K562 (cell line): ENCODE measurements around the gene PPP1R12C. TPM values are rescaled to one million over a fixed set of nuclear protein-coding genes. Genes with fewer than 3 reads are reported as not detected.

Experiments
- ADNP ChIP-seq: fragments of 200-800 bp; sonication (Bioruptor generic); IDR thresholded peaks from 2 replicates; pipeline ENCODE4 v1.6.1; 2016; ENCODE audit warnings: missing genetic modification characterization, missing compliant biosample characterization
- CBFA2T2 ChIP-seq: fragments of 450-650 bp; conservative IDR thresholded peaks from 2 replicates; pipeline ENCODE4 v1.6.1; 2017; ENCODE audit warnings: mild to moderate bottlenecking
- CBX2 ChIP-seq: fragments of 200-600 bp; sonication (generic); IDR thresholded peaks from one replicate; pipeline ENCODE4 v1.6.1; 2012; ENCODE audit warnings: mild to moderate bottlenecking, low read length, inconsistent platforms; ENCODE audit not compliant: insufficient read depth, poor library complexity, severe bottlenecking
- CBX5 ChIP-seq: IDR thresholded peaks from 2 replicates; pipeline ENCODE4 v1.6.1; 2014; ENCODE audit warnings: low read depth, borderline replicate concordance
- CHCHD3 ChIP-seq: fragments of 250-450 bp; sonication (Bioruptor Pico); IDR thresholded peaks from 2 replicates; pipeline ENCODE4 v2.1.2; 2022; ENCODE audit warnings: mild to moderate bottlenecking
- CTBP1 ChIP-seq: fragments of 450-650 bp; IDR thresholded peaks from 2 replicates; pipeline ENCODE4 v1.6.1; 2016; ENCODE audit warnings: borderline replicate concordance
- HDAC2 ChIP-seq: fragments of 450-650 bp; IDR thresholded peaks from 2 replicates; pipeline ENCODE4 v1.6.1; 2016; ENCODE audit warnings: mild to moderate bottlenecking
- JUND ChIP-seq, 2 experiments: IDR thresholded peaks; 2 replicates in 1 of 2; 3 replicates in 1 of 2; pipeline ENCODE4 v1.6.1; 2011; ENCODE audit warnings: borderline replicate concordance in 2 of 2, low read depth in 2 of 2, low read length in 2 of 2, improper control_type of control experiment in 1 of 2, missing biosample characterization in 1 of 2, missing genetic modification characterization in 1 of 2, missing genetic modification reagents in 1 of 2
- LEF1 ChIP-seq: fragments of 450-650 bp; IDR thresholded peaks from 2 replicates; pipeline ENCODE4 v1.6.1; 2016; ENCODE audit warnings: mild to moderate bottlenecking
- POLR2A ChIP-seq: fragments of 450-650 bp; conservative IDR thresholded peaks from 2 replicates; pipeline ENCODE4 v1.6.1; 2016
- POLR2AphosphoS2 ChIP-seq: IDR thresholded peaks from 2 replicates; pipeline ENCODE4 v1.6.1; 2012; ENCODE audit warnings: low read length, improper control_type of control experiment
- RBFOX2 ChIP-seq: fragments of 200-400 bp; formaldehyde crosslinking; IDR thresholded peaks from 2 replicates; pipeline ENCODE4 v1.6.1; 2017; ENCODE audit warnings: low read depth, mild to moderate bottlenecking, low read length, moderate library complexity
- RBM22 ChIP-seq: fragments of 200-400 bp; formaldehyde crosslinking; IDR thresholded peaks from 2 replicates; pipeline ENCODE4 v1.6.1; 2018; ENCODE audit warnings: low read length, low read depth; ENCODE audit not compliant: poor library complexity, severe bottlenecking
- RHOXF2B ChIP-seq: fragments of 250-450 bp; sonication (Bioruptor Pico); conservative IDR thresholded peaks from 2 replicates; pipeline ENCODE4 v1.5.1; 2021
- SMAD4 ChIP-seq: fragments of 250-450 bp; sonication (Bioruptor Pico); conservative IDR thresholded peaks from 2 replicates; pipeline ENCODE4 v1.8.0; 2021; ENCODE audit warnings: inconsistent platforms, mild to moderate bottlenecking, moderate library complexity
- SMARCA5 ChIP-seq: fragments of 450-650 bp; IDR thresholded peaks from 2 replicates; pipeline ENCODE4 v1.6.1; 2016
- ZBTB7A ChIP-seq: IDR thresholded peaks from 2 replicates; pipeline ENCODE4 v1.6.1; 2011; ENCODE audit warnings: low read depth, mild to moderate bottlenecking, low read length, moderate library complexity, borderline replicate concordance; ENCODE audit not compliant: control insufficient read depth
- ZNF830 ChIP-seq: fragments of 250-450 bp; sonication (Bioruptor Pico); IDR thresholded peaks from 2 replicates; pipeline ENCODE4 v1.5.0; 2021; ENCODE audit warnings: mild to moderate bottlenecking
- polyA plus RNA-seq, 8 experiments: library from polyadenylated mRNA; depleted of rRNA in 4 of 8; stranded (reverse) in 5 of 8; unstranded in 3 of 8; fragments of >200 nt; fragmentation: Nextera tagmentation in 2 of 8; fragmentation: Illumina TruSeq in 1 of 8; extraction: Ambion mirVana in 2 of 8; extraction: Trizol in 1 of 8; gene quantifications; 2 replicates each; pipeline versions ENCODE4 v1.2.1 to v1.2.3, GENCODE V29; 2011 to 2014; ENCODE audit warnings: inconsistent platforms in 1 of 8, missing spikeins in 1 of 8
- total RNA-seq, 7 experiments: library from RNA; depleted of rRNA in 6 of 7; stranded (reverse); fragments of >200 nt in 6 of 7; fragmentation: Illumina TruSeq in 2 of 7; extraction: Trizol in 2 of 7; gene quantifications; 2 replicates each; pipeline versions ENCODE4 v1.2.1 to v1.2.3, GENCODE V29; 2011 to 2021; ENCODE audit warnings: low replicate concordance in 1 of 7
- TF ChIP-seq, protein P1 (sequence below), 2 experiments: fragments of 450-650 bp in 1 of 2; sonication (generic) in 1 of 2; formaldehyde crosslinking in 1 of 2; IDR thresholded peaks in 1 of 2; conservative IDR thresholded peaks in 1 of 2; 2 replicates each; pipeline versions ENCODE4 v1.6.1 to v1.8.1; 2016 to 2023; ENCODE audit warnings: mild to moderate bottlenecking in 2 of 2, moderate library complexity in 2 of 2, inconsistent platforms in 1 of 2, missing genetic modification reagents in 1 of 2
- TF ChIP-seq, protein P2 (sequence below): fragments of 450-650 bp; IDR thresholded peaks from 2 replicates; pipeline ENCODE4 v1.6.1; 2016; ENCODE audit warnings: low read depth

The PPP1R12C gene
- total and polyA plus RNA-seq, 9 of the 15 experiments (the other 6 are each of a cell fraction or from before 2014, with no cell fraction given) = 1.8 to 136 (median 33.7) TPM

DNA sequence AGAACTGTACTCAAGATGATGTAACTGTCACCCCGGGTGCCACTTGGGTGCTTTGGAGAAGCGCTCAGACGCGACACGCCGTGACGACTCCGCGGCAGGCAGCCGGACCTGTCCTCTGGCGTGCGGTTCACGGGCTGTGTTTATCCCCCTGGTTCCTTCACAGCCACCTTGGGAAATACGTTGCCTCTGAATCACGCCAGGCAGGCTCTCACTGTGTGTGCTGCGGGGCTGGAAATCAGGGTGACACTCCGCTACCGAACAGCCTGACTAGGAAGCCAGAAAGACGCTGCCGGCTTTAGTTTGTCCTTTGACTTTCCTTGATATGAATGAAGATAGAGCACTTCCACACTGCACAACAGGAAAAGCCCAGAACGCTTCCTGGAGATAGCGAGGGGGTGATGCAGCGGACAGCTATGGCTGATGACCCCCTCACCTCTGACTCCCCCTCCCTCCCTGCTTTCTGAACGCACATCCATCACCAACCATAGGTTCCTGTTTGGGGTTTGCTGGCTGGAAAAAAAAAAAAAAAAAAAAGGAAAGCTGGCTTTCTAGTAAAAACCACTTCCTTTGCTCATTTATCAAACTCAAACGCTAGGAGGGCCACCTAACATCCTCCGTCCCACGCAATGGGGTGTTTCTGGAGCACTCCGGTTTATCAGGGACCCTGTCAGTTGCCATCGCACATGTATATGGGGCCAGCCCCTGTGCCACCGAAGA is 75.7 kb downstream of the PPP1R12C start (continued):
- TF ChIP-seq ZNF830 (CRISPR knock-in tag) (no peak), HDAC2 (peak; percentile 78), POLR2A (peak; percentile 65; the same call in 1 of the 2 replicates), RHOXF2B (CRISPR knock-in tag) (no peak), CHCHD3 (CRISPR knock-in tag) (no peak), SMARCA5 (no peak), RBM22 (peak; percentile 55), CBFA2T2 (peak; percentile 53), CBX2 (no peak), ZBTB7A (peak; percentile 44; the same call in 1 of the 2 replicates), SMAD4 (peak; percentile 64; the same call in 1 of the 2 replicates), RBFOX2 (peak; percentile 74), CTBP1 (peak; percentile 50; the same call in 1 of the 2 replicates), CBX5 (no peak), ADNP (tag) (no peak), POLR2AphosphoS2 (peak; percentile 68; the same call in 1 of the 2 replicates), JUND (IDR thresholded peaks at IDR 0.05; ENCODE audit: borderline replicate concordance, low read depth, low read length) (peak; percentile 53), JUND (tag; IDR thresholded peaks at IDR 0.05; ENCODE audit: borderline replicate concordance, low read depth, low read length) (no peak; the same call in 2 of the 3 replicates), LEF1 (no peak; the same call in 1 of the 2 replicates)
- TF ChIP-seq, protein P1, sequence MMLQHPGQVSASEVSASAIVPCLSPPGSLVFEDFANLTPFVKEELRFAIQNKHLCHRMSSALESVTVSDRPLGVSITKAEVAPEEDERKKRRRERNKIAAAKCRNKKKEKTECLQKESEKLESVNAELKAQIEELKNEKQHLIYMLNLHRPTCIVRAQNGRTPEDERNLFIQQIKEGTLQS (IDR thresholded peaks at IDR 0.05) = peak; percentile 48; the same call in 1 of the 2 replicates
- TF ChIP-seq, protein P1 (CRISPR knock-in tag; conservative IDR thresholded peaks at IDR 0.05) = no peak
- TF ChIP-seq, protein P2, sequence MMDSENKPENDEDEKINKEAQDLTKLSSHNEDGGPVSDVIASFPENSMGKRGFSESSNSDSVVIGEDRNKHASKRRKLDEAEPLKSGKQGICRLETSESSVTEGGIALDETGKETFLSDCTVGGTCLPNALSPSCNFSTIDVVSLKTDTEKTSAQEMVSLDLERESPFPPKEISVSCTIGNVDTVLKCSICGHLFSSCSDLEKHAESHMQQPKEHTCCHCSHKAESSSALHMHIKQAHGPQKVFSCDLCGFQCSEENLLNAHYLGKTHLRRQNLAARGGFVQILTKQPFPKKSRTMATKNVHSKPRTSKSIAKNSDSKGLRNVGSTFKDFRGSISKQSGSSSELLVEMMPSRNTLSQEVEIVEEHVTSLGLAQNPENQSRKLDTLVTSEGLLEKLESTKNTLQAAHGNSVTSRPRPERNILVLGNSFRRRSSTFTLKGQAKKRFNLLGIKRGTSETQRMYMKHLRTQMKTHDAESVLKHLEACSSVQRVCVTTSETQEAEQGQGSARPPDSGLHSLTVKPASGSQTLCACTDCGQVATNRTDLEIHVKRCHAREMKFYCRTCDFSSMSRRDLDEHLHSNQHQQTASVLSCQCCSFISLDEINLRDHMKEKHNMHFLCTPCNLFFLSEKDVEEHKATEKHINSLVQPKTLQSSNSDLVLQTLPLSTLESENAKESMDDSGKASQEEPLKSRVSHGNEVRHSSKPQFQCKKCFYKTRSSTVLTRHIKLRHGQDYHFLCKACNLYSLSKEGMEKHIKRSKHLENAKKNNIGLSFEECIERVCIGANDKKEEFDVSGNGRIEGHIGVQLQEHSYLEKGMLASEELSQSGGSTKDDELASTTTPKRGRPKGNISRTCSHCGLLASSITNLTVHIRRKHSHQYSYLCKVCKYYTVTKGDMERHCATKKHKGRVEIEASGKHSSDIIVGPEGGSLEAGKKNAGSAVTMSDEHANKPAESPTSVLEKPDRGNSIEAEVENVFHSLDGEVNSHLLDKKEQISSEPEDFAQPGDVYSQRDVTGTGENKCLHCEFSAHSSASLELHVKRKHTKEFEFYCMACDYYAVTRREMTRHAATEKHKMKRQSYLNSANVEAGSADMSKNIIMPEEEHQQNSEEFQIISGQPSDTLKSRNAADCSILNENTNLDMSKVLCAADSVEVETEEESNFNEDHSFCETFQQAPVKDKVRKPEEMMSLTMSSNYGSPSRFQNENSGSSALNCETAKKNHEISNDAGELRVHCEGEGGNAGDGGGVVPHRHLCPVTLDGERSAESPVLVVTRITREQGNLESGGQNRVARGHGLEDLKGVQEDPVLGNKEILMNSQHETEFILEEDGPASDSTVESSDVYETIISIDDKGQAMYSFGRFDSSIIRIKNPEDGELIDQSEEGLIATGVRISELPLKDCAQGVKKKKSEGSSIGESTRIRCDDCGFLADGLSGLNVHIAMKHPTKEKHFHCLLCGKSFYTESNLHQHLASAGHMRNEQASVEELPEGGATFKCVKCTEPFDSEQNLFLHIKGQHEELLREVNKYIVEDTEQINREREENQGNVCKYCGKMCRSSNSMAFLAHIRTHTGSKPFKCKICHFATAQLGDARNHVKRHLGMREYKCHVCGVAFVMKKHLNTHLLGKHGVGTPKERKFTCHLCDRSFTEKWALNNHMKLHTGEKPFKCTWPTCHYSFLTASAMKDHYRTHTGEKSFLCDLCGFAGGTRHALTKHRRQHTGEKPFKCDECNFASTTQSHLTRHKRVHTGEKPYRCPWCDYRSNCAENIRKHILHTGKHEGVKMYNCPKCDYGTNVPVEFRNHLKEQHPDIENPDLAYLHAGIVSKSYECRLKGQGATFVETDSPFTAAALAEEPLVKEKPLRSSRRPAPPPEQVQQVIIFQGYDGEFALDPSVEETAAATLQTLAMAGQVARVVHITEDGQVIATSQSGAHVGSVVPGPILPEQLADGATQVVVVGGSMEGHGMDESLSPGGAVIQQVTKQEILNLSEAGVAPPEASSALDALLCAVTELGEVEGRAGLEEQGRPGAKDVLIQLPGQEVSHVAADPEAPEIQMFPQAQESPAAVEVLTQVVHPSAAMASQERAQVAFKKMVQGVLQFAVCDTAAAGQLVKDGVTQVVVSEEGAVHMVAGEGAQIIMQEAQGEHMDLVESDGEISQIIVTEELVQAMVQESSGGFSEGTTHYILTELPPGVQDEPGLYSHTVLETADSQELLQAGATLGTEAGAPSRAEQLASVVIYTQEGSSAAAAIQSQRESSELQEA = no peak
